Kasumi-1 (cell line): ENCODE results near the gene CACNA1D.

Experiments
- DNase-seq, 2 experiments: peaks; one replicate each; lab custom pipeline; 2025; lab: John Stamatoyannopoulos, UW

The CACNA1D gene

DNA sequence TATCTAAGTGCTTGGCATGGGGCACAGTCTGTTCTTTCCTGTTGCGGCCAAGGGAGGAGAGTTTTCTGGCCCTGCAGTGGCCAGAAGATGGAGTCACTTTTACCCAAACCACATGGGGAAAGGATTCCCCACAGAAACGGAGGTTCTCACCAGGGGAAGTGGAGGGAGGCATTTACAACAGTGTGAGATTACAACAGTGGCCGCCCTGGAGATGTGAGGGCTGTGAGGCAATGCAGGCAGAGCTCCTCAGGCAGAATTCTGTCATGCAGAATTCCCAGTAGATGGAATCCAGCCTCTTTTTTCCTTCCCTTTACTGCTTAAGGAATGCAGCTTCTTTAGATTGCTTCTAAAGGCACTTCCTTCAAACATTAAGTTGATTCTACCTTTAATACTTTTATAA lies 83.1 kb downstream of the CACNA1D start:
- DNase-seq, result no peak

DNA sequence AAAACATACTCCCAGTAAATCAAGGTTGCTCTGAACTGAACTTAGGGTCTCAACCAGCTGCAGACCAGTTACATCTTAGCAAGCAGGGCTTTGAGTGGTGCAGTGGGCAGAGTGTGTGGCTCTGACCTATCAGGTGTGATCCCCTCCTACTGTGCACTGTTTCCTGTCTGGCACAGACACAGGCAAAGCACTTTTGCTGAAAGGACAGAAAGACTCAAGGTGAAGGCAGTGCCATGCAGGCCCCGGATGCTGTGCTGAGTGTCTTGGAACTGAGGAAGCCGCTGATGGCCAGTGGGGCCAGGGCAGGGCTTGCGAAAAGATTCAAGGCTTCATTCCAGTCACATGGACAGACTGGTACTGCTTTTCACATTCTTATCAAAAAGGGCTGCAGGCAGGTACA lies 85.2 kb downstream of the CACNA1D start:
- no peak for DNase-seq

DNA sequence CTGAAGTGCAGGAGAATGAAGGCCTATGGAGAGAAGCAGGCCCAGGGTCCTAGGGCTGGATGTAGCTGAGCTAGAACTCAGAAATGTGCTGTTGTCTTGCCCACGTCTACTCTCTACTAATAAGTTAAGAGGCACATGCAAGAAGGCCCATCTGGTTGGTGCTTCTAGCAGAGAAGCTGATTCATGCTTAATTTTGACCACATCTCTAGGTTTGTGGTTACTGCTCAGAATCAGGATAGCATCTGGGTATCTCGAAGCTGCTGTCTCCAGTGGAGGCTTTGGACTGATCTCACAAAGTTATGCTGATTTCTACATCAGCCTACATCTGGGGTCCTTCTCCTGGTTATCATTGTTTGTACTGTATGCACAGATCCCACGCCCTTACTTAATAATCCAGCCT lies 87.3 kb downstream of the CACNA1D start:
- DNase-seq, result no peak

DNA sequence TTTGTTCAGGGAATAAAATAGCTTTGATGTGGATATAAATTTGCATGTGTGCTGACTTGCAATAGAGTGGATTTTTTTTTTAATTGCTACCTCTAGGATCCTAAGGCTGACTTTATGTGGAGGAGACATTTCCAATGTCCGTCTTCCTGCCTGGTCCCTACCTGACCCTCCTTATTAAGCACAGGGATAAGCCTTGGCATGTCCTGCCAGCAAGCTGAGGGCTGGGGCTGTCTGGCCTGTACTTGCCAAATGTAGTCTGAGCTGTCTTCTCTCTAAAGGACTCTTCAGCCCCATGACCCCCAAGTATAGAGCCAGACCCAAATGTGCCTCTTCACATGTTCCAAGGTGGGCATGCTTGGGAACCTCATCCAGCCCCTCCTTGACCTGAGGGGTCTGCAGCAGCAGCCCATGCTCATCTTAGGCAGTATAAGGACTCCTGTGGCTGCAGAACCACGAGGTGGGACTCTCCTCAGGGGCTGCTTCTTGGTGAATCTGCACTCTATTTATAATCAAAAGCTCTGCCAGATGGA lies 88.8 kb downstream of the CACNA1D start:
- DNase-seq, result no peak

DNA sequence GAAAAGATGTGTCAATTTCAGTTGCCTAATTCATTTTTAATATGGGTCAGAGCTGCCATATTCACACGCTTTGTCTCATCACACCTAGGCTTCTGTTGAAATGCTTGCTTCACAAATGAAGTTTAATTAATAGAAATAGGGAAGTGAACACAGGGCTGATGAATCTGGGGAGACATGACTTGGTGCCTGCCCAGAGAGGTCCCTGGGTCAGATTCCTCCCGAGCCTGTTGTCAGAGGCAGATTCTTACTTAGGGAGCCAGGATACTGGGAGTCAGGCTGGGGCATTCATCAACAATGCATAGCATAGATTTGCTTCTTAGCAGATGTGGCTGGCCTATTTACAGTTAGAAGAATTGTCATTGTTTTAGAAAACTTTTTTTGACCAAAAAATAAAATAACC lies 90.6 kb downstream of the CACNA1D start:
- no peak for DNase-seq

DNA sequence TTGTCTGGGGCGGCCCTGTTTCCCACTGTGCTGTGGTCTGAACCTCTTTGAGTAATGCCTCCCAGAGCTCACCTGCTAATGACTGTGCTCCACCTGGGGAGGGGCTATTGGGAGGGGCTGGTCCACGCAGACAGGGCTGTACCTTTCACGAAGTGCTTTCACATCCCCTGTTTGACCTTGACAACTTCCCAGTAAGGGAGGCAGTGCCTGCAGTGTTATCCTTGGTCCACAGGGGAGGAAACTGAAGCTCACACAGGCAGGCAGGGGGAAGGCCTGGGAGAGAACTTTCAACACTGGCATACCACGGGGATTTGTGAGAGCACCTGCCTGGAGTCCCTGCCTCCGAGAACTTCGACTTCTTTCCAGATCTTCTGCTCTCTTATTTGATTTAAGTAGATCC lies 91.2 kb downstream of the CACNA1D start:
- no peak for DNase-seq

DNA sequence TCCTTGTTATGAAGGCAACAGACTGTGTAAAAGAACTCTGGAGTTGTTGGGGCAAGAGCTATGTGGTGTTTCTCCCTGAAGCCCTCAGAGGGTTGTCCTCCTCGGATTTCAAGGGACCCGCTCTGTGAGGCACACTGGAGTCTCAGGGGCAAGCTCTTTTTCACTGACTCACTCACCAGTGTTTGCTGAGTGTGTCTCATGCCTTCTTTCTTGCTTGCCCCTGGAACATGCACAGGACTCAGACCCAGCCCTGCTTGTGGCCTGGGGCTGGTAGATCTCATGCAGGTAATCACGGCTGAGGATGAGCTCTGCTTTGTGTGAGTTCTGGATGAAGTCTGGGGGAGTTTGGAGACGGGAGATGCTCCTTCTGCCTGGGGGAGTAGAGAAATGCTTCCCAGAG lies 93.7 kb downstream of the CACNA1D start:
- DNase-seq, result no peak

DNA sequence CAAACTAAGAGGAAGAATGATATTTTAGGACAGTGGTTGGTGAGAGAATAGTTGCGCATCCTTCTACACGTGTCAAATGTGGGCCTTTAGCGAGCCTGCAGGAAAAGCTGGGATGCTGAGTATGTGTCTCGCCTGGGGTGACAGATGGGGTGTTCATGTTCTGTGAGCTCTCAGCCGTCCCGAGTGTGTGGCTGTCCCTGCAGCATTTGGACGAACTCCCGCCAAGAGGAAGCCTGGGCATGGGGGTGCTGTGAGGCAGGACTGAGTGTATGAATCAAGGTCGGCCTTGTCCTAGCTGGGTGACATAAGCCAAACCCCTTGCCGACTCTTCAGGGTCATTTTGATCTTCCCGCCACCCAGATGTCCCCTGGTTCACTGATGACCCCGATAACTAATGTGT lies 94.8 kb downstream of the CACNA1D start:
- DNase-seq, result no peak

DNA sequence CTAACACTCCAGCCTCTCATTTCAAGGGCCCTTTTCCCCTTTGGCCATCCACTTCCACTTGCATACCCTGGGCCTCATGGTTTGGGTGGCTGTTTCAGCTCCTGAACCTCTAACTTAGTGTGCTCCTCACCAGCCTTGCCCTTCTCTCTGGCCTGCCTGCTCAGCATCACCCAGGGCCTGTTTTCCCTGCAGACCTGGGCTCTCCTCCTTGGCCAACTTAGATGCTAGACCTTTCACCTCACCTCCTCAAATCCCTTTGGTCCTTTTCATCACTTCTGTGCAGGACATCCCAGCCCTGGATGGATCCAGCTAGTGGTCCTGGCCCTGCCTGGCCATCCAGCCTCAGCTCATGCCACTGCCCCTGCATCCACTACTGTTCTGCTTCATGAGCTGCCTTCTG lies 95.4 kb downstream of the CACNA1D start:
- no peak for DNase-seq

DNA sequence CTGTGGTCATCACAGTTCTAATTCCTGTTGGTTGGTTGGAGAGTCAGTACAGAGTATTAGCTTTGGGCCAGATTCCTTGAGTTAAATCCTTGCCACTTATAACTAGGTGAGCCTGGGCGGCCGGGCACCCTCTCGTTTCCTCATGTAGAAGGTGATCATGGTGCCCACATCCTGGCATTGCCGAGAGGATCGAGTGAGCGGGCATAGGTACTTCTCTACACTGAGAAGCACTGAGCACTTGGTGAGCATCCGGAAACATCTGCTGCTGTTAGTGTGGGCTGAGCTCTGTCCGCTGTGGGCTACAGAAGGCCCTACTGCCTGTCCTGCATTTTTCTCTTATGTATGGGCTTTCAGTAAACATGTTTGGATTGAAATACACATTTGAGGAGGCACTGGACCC lies 96.2 kb downstream of the CACNA1D start:
- no peak for DNase-seq

DNA sequence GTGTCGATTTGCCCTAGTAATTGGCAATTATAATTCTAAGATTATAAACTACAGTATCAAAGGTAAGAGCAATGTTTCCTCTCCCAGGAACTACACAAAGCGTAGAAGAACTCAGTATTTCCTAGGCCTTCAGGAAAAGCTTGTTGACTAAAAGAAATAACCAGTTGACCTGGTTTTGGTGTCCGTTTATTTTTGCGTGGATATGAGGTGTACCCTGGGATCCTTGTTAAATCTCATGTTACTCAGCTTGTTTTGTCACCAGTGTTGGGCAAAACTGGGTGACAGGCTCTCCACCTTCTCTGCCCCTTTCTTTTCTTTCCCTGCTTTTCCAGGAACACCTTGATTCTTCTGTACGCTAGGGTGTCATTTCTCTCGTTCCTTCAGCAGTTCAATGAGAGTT lies 97.2 kb downstream of the CACNA1D start:
- no peak for DNase-seq

DNA sequence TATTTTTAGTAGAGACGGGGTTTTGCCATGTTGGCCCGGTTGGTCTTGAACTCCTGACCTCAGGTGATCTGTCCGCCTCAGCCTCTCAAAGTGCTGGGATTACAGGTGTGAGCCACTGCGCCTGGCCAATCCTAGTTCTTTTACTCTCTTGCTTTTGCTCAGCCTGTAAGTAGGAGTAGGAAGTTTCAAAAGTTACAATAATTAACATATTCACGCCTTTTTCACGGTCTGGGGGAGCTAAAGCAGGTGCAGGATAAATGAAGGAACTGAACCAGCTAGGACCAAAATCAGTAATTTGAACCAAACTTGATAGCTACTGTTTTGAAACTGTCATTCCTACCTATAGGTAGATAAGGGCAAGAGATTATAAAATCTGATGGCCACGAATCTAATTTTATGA lies 98.5 kb downstream of the CACNA1D start:
- DNase-seq, result no peak

DNA sequence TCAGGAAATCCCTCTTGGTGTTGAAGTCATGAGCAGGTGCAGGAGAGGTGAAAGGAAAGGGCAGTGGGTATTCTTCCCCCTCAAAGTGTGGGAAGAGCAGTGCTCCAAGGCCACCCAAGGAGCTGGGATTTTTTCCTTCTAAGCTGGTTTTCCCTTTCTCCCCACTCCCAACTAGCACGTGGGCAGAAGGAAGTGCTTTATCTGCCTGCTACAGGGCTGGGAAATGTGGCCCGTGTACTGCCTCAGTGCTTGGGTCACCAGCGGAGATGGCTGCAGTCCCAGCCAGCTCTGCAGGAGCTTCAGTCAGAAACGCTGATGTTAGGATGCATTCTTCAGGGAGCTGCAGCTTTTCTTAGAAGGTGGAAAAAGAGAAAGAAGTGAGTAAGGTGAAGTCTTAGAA lies 99.2 kb downstream of the CACNA1D start:
- no peak for DNase-seq

DNA sequence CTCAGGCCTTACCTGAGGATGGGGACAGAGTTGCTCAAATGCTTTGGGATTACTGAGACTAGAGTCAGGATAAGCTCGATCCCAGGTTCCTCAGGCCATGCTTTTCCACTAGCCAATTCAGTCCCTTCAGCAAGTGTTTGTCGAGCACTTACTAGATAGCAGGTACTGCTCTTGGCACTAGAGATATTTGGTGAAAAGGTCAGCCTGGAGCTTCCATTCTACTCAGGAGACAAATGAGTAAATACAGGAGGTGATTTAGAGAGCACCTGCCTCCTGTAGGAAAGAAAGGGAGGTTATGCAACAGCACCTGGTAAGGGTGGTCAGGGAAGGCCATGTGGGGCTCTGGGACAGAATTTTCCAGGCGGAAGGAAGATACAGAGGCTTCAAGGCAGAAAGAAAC lies 99.9 kb downstream of the CACNA1D start:
- DNase-seq, result no peak

DNA sequence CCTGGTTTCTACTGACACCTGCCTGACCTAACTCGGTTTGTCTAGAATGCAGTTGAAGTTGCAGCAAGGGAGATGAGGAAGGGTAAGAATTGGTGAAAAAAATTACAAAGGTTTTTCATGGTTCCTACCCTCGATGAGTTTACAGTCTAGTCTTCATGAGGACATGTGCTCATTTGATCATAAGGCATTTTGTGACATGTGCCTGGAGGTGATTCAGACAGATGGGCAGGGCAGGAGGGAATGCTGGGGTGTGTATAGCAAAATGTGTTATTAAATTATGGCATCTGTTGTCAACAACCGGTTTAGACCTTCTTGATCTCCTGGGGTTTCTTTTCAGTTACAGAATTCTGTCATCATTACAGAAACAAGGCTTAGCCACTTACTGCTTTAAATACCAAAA lies 101.2 kb downstream of the CACNA1D start:
- no peak for DNase-seq

DNA sequence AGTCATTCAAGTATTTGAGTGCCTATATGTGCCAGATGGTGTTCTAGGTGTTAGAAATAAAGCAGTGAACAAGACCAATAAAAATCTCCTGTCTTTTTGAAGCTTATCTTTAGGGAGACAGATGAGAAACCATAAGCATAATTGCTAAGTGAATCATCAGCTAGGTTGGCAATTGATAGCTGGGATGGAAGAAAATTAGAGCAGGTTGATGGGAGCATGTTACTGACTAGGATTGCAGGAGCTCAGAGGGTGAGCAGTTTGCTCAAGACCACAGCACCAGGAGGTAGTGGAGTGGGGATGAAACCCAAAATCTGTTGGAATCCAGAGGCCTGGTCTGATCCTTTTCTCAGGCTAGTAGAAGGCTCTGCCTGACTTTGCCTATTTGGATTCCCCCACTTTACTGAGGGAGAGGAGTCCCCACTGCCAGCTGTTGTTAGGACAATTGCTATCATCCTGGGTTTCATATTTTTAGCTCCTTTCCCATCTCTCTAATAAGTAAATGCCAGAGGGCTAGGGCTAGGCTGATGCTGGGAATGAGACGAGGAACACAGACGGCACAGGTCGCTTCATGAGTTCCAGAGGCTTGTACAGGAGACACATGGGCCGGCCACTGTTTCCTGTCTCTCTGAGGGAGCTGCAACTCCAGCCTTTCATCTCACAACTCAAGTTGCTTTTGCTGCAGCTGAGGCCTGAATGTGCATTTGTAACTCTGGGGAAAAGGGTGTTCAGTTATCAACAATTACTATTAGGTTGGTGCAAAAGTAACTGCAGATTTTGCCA lies 102.9 kb downstream of the CACNA1D start:
- no peak for DNase-seq

DNA sequence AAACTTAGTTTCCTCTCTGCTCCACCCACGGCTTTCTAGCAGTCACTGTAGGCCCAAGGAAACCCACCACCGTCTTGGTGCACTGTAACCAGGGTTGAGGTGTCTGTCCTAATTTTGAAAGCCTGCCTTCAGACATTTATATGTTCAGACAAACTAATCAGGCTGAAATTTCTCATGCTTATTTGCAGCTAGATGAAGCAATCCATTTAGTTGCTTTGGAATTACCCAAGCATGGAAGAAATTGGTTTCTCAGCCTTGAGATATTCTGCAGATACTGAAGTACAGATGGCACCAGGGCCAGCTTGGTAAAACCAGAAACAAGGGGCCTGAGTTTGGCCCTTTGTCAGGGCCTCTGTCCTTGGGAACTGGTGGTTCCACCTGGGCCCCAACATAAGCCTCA lies 105.4 kb downstream of the CACNA1D start:
- DNase-seq, result no peak

DNA sequence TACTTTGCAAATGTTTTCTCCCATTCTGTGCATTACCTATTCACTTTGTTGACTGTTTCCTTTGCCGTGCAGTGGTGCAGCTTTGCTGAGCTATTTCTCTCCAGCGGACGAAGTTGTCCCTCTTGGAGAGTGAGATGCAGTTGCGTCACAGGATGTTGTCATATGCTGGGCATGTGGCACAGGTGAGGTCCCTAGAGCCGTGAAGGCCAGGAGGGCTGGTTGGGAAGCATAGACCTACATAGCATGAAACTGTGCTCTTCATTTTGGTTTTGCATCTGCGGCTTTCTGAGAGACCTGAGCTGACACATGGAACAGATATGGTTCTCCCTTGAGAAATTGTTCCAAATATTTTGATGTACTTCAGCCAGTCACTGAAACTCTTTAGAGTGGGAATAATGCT lies 108.5 kb downstream of the CACNA1D start:
- DNase-seq, result no peak

DNA sequence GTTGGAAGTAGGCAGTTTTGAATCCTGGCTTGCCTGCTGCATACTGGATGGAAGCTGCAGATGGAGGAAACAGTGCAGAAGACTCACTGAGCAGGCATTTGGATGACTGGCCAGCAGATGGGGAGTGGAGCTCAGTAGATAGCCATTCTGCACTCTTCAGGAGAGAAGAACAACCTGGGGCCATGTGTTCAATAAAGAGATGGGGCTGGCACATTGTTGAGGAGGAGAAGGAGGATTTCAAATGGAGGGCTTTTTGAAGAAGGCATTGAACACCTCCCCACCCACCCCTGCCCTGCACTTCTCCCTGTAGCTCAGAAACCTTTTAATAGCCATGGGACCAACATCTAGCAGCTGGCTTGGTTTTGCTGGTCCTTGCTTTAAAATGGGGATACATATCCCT lies 109.8 kb downstream of the CACNA1D start:
- DNase-seq, result no peak

DNA sequence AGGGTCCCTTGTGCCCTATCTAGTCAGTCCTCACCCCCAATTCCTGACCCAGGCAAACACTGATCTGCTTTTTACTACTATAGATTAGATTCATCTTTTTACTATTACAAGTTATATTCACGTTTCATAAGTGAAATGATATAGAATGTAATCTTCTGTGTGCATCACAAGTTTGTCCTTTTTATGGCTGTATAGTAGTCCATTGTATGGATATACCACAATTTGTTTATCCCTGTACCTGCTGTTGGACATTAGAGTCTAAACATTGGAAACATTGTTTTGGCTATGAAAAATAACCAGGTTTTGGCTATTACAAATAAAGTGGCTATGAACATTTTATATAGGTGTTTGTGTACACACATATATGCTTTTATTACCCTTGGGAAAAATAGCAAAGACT lies 112.4 kb downstream of the CACNA1D start:
- DNase-seq, result no peak

DNA sequence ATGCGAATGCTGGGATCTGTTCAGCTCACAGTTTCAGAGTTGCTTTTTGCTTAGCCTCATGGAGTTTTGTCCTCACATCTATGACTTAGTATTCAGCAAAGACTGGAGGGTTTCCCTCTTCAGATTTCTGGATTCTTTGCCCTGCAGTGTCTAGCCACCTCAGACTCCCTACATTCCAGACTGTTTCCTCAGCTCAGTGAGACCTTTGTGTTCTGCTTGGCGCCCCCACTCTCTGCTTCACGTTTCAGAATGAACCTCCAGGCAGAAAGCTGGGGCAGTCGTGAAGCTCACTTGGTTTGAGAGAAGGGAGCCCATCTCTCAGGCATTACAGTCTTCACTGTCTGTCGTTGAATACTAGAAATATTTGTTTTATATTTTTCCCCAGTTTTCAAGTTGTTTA lies 118.1 kb downstream of the CACNA1D start:
- DNase-seq, result no peak

DNA sequence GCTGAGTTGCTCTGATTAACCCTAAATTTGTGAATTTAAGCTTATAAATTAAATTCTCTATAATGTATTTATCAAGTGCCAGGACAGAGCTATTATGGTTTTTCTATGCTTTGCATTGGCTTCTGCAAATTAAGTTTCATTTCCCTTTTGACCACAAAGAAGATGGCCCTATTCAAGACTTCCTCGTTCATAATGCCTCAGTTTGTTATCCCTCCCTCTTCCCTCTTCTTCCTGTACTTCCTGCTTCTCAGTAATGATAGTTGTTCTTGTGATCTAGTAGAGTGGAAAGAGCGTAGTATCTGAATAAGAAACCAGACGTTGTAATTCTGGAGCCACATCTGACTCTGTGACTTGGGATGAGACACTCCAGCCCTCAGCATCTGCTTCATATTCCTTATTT lies 118.7 kb downstream of the CACNA1D start:
- no peak for DNase-seq

DNA sequence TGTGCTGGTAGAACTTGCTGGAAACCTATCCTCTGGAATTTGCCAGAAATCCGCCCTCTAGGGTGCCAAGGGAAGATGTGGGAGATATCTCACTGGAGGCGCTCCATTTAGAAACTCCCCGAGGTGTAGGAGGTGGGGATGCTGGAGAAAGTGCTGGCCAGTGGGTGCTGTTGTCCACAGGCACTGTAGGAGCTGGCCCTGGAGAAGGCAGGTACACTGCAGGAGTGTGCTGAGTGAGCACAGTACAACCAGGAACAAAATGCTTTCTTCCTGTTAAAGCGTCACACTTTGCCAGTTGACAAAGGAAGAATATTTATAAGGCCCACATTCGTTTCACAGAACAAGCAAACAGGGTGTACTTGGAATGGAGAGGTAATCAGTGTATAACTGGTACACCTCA lies 119.9 kb downstream of the CACNA1D start:
- no peak for DNase-seq

DNA sequence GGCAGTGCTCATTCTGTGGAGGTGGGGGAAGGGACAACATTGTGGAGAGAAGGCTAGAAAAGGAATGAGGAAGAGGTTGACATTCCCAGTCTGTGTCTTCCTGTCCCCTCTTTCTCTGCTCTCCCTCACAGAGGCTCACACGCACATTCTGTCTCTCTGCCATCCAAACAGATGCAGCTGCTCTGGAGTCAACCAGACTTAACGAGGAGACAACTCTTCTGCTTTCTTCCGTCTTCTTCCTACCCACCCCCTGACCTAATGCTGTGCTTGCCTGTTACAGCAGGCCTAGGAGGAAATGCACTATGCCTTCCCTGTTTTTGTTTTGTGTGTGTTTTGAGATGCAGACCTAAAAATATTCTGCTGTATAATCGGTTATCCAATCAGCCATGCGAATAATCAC lies 121.9 kb downstream of the CACNA1D start:
- no peak for DNase-seq
